ENCODE data around the gene LRRC49.
"Not testable (repeated sequence)": the region's sequence is repeated elsewhere in the genome, so short reads cannot be mapped to it uniquely, and the experiment has no call there.

LRRC49 gene

GRCh38 chr15:70920981-70921696 is 28.5 kb downstream of the LRRC49 start:
- in situ Hi-C loops (cut with MboI; ENCODE audit: low sequenced_read_pairs), result no loop called here

GRCh38 chr15:70922119-70922518 is 29.5 kb downstream of the LRRC49 start:
- in situ Hi-C loops (cut with MboI; ENCODE audit: low sequenced_read_pairs), result no loop called here

- in situ Hi-C loops (cut with MboI; ENCODE audit: low sequenced_read_pairs), result no loop called here
Observed at GRCh38 chr15:70923311-70924080, 30.9 kb downstream of the LRRC49 start.

GRCh38 chr15:70926914-70927313 is 34.3 kb downstream of the LRRC49 start:
- in situ Hi-C loops (cut with MboI; ENCODE audit: low sequenced_read_pairs), result not testable (repeated sequence)

- in situ Hi-C loops (cut with MboI; ENCODE audit: low sequenced_read_pairs), result no loop called here
Observed at GRCh38 chr15:70931821-70932220, 39.2 kb downstream of the LRRC49 start.

- in situ Hi-C loops (cut with MboI; ENCODE audit: low sequenced_read_pairs), result no loop called here
Observed at GRCh38 chr15:70932397-70932796, 39.8 kb downstream of the LRRC49 start.

GRCh38 chr15:70933411-70933810 is 40.8 kb downstream of the LRRC49 start:
- in situ Hi-C loops (cut with MboI; ENCODE audit: low sequenced_read_pairs), result no loop called here

- in situ Hi-C loops (cut with MboI; ENCODE audit: low sequenced_read_pairs), result no loop called here
Observed at GRCh38 chr15:70935631-70936030, 43.0 kb downstream of the LRRC49 start.

GRCh38 chr15:70936326-70936725 is 43.7 kb downstream of the LRRC49 start:
- in situ Hi-C loops (cut with MboI; ENCODE audit: low sequenced_read_pairs), result no loop called here

- in situ Hi-C loops (cut with MboI; ENCODE audit: low sequenced_read_pairs), result not testable (repeated sequence)
Observed at GRCh38 chr15:70943285-70943684, 50.7 kb downstream of the LRRC49 start.

GRCh38 chr15:70947351-70948335 is 55.0 kb downstream of the LRRC49 start:
- in situ Hi-C loops (cut with MboI; ENCODE audit: low sequenced_read_pairs), result no loop called here

- in situ Hi-C loops (cut with MboI; ENCODE audit: low sequenced_read_pairs), result no loop called here
Observed at GRCh38 chr15:70950953-70951352, 58.3 kb downstream of the LRRC49 start.

- in situ Hi-C loops (cut with MboI; ENCODE audit: low sequenced_read_pairs), result no loop called here
Observed at GRCh38 chr15:70954171-70954570, 61.5 kb downstream of the LRRC49 start.

GRCh38 chr15:70954733-70955132 is 62.1 kb downstream of the LRRC49 start:
- in situ Hi-C loops (cut with MboI; ENCODE audit: low sequenced_read_pairs), result no loop called here

- in situ Hi-C loops (cut with MboI; ENCODE audit: low sequenced_read_pairs), result no loop called here
Observed at GRCh38 chr15:70955151-70955550, 62.5 kb downstream of the LRRC49 start.

GRCh38 chr15:70956201-70956995 is 63.8 kb downstream of the LRRC49 start:
- in situ Hi-C loops (cut with MboI; ENCODE audit: low sequenced_read_pairs), result no loop called here

- in situ Hi-C loops (cut with MboI; ENCODE audit: low sequenced_read_pairs), result no loop called here
Observed at GRCh38 chr15:70962084-70962483, 69.5 kb downstream of the LRRC49 start.

- in situ Hi-C loops (cut with MboI; ENCODE audit: low sequenced_read_pairs), result no loop called here
Observed at GRCh38 chr15:70963199-70963598, 70.6 kb downstream of the LRRC49 start.

- in situ Hi-C loops (cut with MboI; ENCODE audit: low sequenced_read_pairs), result no loop called here
Observed at GRCh38 chr15:70964058-70964457, 71.4 kb downstream of the LRRC49 start.

- in situ Hi-C loops (cut with MboI; ENCODE audit: low sequenced_read_pairs), result no loop called here
Observed at GRCh38 chr15:70964686-70965085, 72.1 kb downstream of the LRRC49 start.

Measured in HL-60/S4 (cell line).